COLO668 (cell line): Measurements from ENCODE around the gene CFAP97D1.

ENCODE experiments used
- DNase-seq: peaks from one replicate; lab custom pipeline; 2025; ENCODE audit not compliant: unreplicated experiment; lab: John Stamatoyannopoulos, UW

CFAP97D1 gene

GRCh38 chr17:43767713-43768059 lies 12.5 kb upstream of the CFAP97D1 start:
- no peak for DNase-seq

GRCh38 chr17:43768382-43768781 lies 11.9 kb upstream of the CFAP97D1 start:
- DNase-seq, result no peak

GRCh38 chr17:43768943-43769342 lies 11.3 kb upstream of the CFAP97D1 start:
- no peak for DNase-seq

DNA sequence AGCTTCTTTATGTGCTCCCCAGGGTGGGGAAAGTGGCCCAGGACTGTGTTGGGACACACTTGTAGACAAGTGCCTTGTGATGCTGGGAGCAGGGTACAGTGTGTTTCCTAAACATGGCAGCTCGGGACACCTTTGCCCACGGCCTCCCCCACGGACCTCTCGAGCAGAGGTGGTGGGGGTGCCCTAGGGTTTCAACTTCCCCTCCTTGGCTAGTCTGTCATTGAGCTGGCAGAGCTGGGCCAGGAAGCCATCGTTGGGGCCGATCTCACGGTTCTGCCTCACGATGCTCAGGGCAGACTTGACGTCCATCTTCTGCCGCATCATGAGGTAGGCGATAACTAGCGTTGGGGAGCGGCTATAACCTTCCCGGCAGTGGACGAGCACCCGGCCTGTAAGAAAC lies 10.8 kb upstream of the CFAP97D1 start:
- DNase-seq, result no peak

- DNase-seq, result no peak
Observed at GRCh38 chr17:43769859-43770258, 10.4 kb upstream of the CFAP97D1 start.

DNA sequence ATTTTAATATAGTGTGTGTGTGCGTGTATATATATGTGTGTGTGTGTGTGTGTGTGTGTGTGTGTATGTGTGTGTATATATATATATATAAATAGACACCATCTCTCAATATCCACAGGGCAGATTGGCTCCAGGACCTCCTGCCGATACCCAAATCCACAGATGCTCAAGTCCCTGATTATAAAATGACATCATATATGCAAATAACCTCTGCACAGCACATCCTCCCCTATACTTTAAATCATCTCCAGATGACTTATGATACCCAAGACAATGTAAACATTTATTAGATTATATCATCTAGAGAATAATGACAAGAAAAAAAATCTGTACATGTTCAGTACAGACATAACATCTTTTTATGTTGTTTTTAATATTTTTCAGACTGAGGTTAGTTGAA lies 9.3 kb upstream of the CFAP97D1 start:
- no peak for DNase-seq

GRCh38 chr17:43771463-43771862 lies 8.8 kb upstream of the CFAP97D1 start:
- no peak for DNase-seq

DNA sequence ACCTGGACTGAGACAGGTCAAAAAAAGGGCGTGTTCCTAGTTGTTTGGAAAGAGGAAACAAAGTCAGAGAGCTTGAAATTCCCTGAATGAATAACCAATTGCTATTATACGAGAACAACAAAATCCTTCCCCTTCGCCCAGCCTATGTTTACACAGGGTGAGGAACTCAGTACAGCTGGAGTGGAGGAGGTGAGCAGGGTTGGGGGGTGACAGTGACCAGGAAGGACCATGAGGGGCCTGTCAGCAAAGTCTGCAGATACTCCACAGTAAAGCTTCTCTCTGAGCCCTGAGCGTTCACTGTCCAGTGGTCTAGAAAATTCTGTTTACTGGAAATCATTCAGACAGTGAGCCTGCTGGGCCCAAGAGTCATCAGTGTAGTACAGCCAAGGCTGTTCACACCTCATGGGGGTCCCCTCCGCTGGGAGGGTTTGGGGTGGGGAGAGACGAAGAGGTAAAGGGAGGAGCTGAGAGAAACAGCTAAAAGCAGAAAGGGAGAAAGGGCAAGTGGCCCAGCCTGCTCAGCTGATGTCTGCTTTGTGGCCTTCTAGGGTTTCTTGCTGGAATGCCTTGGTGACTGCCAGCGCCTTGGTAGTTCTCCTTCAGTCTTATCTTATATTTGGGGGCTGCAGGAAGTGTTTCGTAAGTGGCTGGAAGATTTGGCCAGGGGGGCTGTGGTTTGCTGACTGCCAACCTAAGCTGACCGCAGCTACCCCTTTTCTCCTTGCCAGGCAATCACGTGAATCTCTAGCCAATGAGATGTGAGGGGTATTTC lies 7.2 kb upstream of the CFAP97D1 start:
- no peak for DNase-seq

- no peak for DNase-seq
Observed at GRCh38 chr17:43774304-43775250, 5.7 kb upstream of the CFAP97D1 start.

DNA sequence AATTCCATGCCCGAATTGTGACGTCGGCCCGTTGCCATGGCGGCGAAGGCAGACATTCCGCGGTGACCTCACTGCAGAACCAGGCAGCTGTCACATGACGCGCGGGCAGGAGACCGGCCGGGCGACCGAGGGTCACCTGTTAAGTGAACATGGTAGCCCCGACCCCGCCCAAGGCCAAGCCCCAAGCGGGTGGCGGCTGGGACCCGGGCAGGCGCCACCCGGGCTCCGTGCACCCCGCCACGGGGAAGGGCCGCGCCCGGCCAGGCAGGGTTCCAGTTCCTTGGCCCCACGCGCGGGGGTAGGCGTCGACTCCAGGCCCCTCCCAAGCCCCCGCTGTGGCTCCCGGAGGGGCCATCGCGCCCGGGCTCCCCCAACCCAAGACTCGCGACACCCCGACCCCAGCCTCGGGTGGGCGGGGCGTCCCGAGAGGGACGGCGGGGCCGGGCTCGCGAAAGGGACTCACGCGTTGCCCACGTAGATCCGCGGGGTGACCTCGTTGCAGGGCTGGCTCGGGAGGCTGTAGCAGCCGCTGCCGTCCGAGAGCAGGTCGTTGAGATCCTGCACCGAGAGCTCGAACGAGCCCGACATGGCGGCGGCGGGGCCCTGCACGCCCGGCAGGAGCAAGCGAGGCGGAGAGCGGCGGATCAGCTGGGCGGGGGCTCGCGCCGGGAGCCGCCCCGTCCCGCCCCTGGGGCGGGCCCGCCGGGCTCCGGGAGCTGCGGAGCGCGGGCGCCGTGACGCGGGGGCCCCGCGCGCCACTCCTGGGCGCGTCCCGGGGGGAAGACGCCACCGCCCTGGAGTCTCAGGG lies 1.7 kb upstream of the CFAP97D1 start, which contains the start of gene DUSP3:
Gene DUSP3 (minus strand): TSS at position 641 of the 808 bp plus-strand sequence. CDS start 53 bp downstream, at position 588.
- DNase-seq, result peak; percentile 87

DNA sequence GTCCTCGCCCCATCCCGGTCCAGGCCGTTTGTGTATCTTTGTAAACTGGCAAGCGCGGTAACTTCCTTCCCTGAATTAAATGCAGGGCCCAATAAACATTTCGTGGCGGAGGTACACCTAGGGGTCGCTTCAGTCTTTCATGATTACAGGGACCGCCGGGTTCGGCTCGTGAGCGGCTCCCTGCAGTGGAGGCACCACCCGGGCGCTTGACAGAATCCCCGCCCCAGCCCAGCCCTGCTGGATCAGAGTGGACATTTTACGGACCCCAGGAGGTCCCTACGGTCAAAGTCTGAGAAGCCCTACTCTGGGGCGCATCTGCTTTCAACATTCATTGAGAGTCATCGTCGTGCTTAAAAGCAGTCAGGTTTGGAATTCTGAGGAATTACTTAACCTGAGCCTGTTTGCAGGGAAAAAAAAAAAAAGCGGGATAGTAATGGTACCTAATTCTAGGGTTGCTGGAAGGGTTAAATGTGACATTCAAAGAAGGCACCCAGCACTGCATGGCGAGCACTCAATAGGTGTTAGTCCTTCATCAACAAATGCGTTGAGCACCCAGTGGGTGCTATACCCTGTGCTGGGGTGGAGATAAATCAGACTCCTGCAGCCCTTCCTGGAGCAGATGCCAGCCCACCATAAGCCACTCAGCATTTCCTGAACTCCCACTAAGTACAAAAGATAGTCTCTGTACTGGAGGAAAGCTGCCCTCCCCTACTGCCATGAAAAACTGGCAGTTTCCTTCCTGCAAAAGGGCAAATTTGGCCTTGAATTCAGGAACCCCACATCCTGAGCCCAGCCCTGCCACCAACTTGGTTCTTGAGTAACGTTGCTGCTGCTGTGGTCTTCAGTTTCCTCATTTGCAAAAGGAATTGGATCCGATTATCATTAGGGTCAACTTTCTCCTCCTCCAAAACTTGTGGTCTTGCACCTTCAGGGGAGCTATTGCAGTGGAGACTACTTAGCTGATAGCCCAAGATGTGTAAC lies 800 bp upstream of the CFAP97D1 start:
- DNase-seq, result peak; percentile 30

- no peak for DNase-seq
Observed at GRCh38 chr17:43782913-43783680, 2.9 kb downstream of the CFAP97D1 start.

DNA sequence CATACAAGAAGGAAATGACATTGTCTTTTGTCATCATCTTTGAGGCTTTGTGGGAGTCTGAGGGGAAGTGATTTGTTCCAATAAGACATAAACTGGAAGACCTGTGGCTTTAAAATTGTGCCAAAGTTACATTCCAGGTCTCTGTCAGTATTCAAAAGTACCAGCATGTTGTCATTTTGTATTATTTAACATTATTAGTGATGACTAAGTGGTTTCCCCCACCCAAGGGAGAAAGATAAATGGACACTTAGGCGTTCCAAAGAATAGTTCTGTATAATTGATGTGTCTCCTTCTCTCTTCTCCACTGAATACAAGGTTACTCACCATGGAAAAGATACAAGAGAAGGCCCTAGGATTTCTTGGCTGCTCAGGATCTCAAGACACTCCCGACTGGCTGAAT lies 3.8 kb downstream of the CFAP97D1 start:
- DNase-seq, result no peak

DNA sequence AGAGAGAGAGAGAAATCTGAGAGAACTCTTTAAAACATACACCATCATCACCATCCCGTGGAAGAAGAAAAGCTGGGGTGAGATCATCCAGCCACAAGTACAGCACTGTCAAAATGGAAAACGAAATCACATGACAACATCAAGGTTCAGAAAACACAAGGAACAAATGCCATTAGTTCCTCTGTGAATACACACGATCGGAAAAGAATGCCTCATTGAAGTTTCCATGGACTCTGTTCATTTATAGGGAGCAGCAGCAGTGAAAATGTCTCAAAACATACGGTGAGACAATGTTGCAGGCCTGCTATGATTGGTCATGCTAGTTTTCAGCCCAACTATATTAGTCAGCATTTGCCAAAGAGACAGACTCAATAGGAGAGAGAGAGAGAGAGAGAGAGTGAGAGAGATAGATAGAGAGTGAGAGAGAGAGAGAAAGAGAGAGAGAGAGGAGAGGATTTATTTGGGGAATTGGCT lies 4.4 kb downstream of the CFAP97D1 start:
- DNase-seq, result no peak

GRCh38 chr17:43787728-43788127 lies 7.5 kb downstream of the CFAP97D1 start:
- DNase-seq, result no peak

- DNase-seq, result no peak
Observed at GRCh38 chr17:43788540-43788939, 8.3 kb downstream of the CFAP97D1 start.

DNA sequence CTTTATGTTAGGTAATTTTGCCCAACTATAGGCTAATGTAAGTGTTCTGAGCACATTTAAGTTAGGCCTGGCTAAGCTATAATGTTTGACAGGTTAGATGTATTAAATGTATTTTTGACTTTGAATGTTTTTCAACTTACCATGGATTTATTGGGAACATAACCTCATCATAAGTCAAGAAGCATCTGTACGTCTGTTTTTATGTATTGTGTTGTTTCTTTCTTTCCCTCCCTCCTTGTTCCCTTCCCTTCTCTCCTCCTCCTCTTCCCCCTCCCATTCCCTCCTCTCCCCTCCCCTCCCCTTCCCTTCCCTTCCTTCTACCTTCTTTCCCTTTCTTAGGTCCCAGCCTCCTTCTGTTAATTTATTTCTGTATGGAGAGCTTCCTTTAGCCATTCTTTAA lies 9.2 kb downstream of the CFAP97D1 start:
- no peak for DNase-seq

- peak; percentile 10 for DNase-seq
Observed at GRCh38 chr17:43790311-43790940, 10.2 kb downstream of the CFAP97D1 start.

DNA sequence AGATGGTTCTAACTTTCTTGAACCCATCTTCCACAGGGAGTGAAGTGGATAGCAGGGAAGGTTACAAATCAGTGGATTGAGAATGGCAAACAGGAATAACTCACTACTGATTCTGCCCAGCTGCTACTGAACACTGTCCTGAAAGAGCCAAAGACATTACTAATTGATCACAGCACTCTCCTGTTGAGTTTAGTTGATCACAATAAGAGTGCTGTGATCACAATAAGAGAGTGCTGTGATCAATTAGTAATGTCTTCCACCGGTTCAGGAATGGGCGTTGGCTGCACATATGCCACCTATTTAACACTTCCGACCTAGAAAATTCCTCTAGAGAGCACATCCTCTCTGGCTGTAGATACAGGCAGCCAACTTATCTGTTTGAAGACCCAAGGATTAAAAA lies 11.4 kb downstream of the CFAP97D1 start:
- DNase-seq, result peak; percentile 2
